Progenitor cell of endocrine pancreas (in vitro differentiated cells): Measurements from ENCODE around the gene DGKH. TPM values are rescaled to one million over a fixed set of nuclear protein-coding genes. Genes with fewer than 3 reads are reported as not detected.
A peak's percentile ranks its signal among the peaks of the same experiment; 100 is the strongest.

Source experiments
- DNase-seq: peaks from one replicate; pipeline ENCODE4 v3.0.0; 2021; ENCODE audit warnings: low spot score; ENCODE audit not compliant: unreplicated experiment
- H3K27ac Mint-ChIP-seq: 2 replicates; pipeline ENCODE4 v1.8.0; 2021; ENCODE audit warnings: mild to moderate bottlenecking, moderate library complexity, mixed read lengths
- H3K27me3 Mint-ChIP-seq: 2 replicates; pipeline ENCODE4 v1.8.0; 2021; ENCODE audit warnings: mixed read lengths
- H3K36me3 Mint-ChIP-seq: 2 replicates; pipeline ENCODE4 v1.8.0; 2022; ENCODE audit warnings: mixed read lengths; ENCODE audit not compliant: insufficient read depth
- H3K4me1 Mint-ChIP-seq: 2 replicates; pipeline ENCODE4 v1.8.0; 2021; ENCODE audit warnings: low read depth, mixed read lengths
- H3K4me3 Mint-ChIP-seq: 2 replicates; pipeline ENCODE4 v1.8.0; 2021; ENCODE audit warnings: low read depth, mild to moderate bottlenecking, moderate library complexity, mixed read lengths
- H3K9me3 Mint-ChIP-seq: 2 replicates; pipeline ENCODE4 v1.8.0; 2021; ENCODE audit warnings: low read depth, mixed read lengths
- CTCF ChIP-seq: fragments of 200-600 bp; sonication (generic); IDR thresholded peaks from one replicate; pipeline ENCODE4 v1.5.0; 2021; ENCODE audit warnings: antibody characterized with exemption, mild to moderate bottlenecking; ENCODE audit not compliant: unreplicated experiment
- total RNA-seq: library from RNA; stranded (reverse); gene quantifications from 2 replicates; pipeline ENCODE4 v1.2.1, GENCODE V29; 2021

Gene DGKH
- total RNA-seq, 1 donor from 2014 or later: 5.3 TPM

GRCh38 chr13:42036711-42037110 lies 11.7 kb upstream of the DGKH start:
- Mint-ChIP-seq H3K4me1 (peaks cover 8% of the 10 kb centered on the region), H3K27ac (no peak overlapping the region), H3K27me3 (peaks cover 38% of the 10 kb centered on the region), H3K36me3 (no peaks in the 10 kb centered on the region), H3K9me3 (peaks cover 10% of the 10 kb centered on the region), H3K4me3 (no peak overlapping the region)
- no peak for TF ChIP-seq CTCF
- DNase-seq: no peak

GRCh38 chr13:42038661-42039456 lies 9.6 kb upstream of the DGKH start:
- peak overlapping the region; percentile 77 for H3K4me3 Mint-ChIP-seq
- no peak for DNase-seq
- no peaks in the 10 kb centered on the region for H3K36me3 Mint-ChIP-seq
- H3K27ac Mint-ChIP-seq: peak overlapping the region; percentile 21
- TF ChIP-seq CTCF: no peak
- peaks cover 10% of the 10 kb centered on the region for H3K9me3 Mint-ChIP-seq
- H3K27me3 Mint-ChIP-seq: peaks cover 48% of the 10 kb centered on the region
- peaks cover 10% of the 10 kb centered on the region for H3K4me1 Mint-ChIP-seq

- Mint-ChIP-seq H3K9me3 (peaks cover 10% of the 10 kb centered on the region), H3K4me3 (peak overlapping the region; percentile 77), H3K36me3 (no peaks in the 10 kb centered on the region), H3K27me3 (peaks cover 53% of the 10 kb centered on the region), H3K4me1 (peaks cover 10% of the 10 kb centered on the region), H3K27ac (peak overlapping the region; percentile 75)
- DNase-seq: no peak
- TF ChIP-seq CTCF: no peak
Observed at GRCh38 chr13:42039457-42039945, 8.9 kb upstream of the DGKH start.

- Mint-ChIP-seq H3K4me1 (peaks cover 10% of the 10 kb centered on the region), H3K27me3 (peaks cover 60% of the 10 kb centered on the region), H3K36me3 (no peaks in the 10 kb centered on the region), H3K4me3 (peak overlapping the region; percentile 77), H3K9me3 (peaks cover 7% of the 10 kb centered on the region), H3K27ac (peak overlapping the region; percentile 75)
- no peak for TF ChIP-seq CTCF
- peak; percentile 75 for DNase-seq
Observed at GRCh38 chr13:42039946-42040729, 8.3 kb upstream of the DGKH start.

GRCh38 chr13:42040730-42041010 lies 7.8 kb upstream of the DGKH start:
- no peak overlapping the region for H3K27ac Mint-ChIP-seq
- peaks cover 65% of the 10 kb centered on the region for H3K27me3 Mint-ChIP-seq
- H3K36me3 Mint-ChIP-seq: no peaks in the 10 kb centered on the region
- H3K4me1 Mint-ChIP-seq: peaks cover 10% of the 10 kb centered on the region
- H3K9me3 Mint-ChIP-seq: peaks cover 5% of the 10 kb centered on the region
- H3K4me3 Mint-ChIP-seq: peak overlapping the region; percentile 85
- DNase-seq: no peak
- no peak for TF ChIP-seq CTCF
